Keratinocyte (primary cell): ENCODE measurements around the gene JAZF1. TPM values are rescaled to one million over a fixed set of nuclear protein-coding genes. Genes with fewer than 3 reads are reported as not detected.

Experiments used
- DNase-seq: peaks from one replicate; pipeline ENCODE4 v3.0.0-alpha.2; 2011; ENCODE audit warnings: low read depth, missing footprints, low spot score
- FAIRE-seq: peaks from 2 replicates; lab custom pipeline; 2011; peaks lifted over from hg19 to GRCh38; lab: Jason Lieb, UNC
- H2AFZ ChIP-seq: 2 replicates; pipeline ENCODE4 v1.6.0; 2012; ENCODE audit warnings: low read length, control low read depth, inconsistent platforms; ENCODE audit not compliant: control insufficient read depth
- H3K27ac ChIP-seq: 2 replicates; pipeline ENCODE4 v1.5.1; 2011; ENCODE audit warnings: low read length; ENCODE audit not compliant: control insufficient read depth, insufficient read depth
- H3K27me3 ChIP-seq: 3 replicates; pipeline ENCODE4 v1.6.0; 2011; ENCODE audit warnings: low read length; ENCODE audit not compliant: control insufficient read depth, insufficient read depth; ENCODE audit errors: extremely low read depth
- H3K36me3 ChIP-seq, 2 experiments: 2 replicates in 1 of 2; 3 replicates in 1 of 2; pipeline ENCODE4 v1.5.1; 2011; ENCODE audit warnings: low read length in 2 of 2, mild to moderate bottlenecking in 1 of 2; ENCODE audit not compliant: control insufficient read depth in 2 of 2, insufficient read depth in 2 of 2; ENCODE audit errors: extremely low read depth in 1 of 2
- H3K4me1 ChIP-seq: 3 replicates; pipeline ENCODE4 v1.5.1; 2011; ENCODE audit warnings: low read length; ENCODE audit not compliant: control insufficient read depth, insufficient read depth; ENCODE audit errors: extremely low read depth
- H3K4me2 ChIP-seq: 3 replicates; pipeline ENCODE4 v1.6.0; 2011; ENCODE audit warnings: low read depth, low read length; ENCODE audit not compliant: control insufficient read depth, insufficient read depth; ENCODE audit errors: extremely low read depth
- H3K4me3 ChIP-seq, 3 experiments: fragments of 200-600 bp in 1 of 3; sonication (generic) in 1 of 3; 2 replicates in 2 of 3; 3 replicates in 1 of 3; pipeline ENCODE4 v1.5.1; 2011 to 2016; ENCODE audit warnings: low read length in 3 of 3, mild to moderate bottlenecking in 3 of 3, control low read depth in 2 of 3, inconsistent platforms in 1 of 3, low read depth in 1 of 3, mixed read lengths in 1 of 3, mixed run types in 1 of 3, moderate library complexity in 1 of 3; ENCODE audit not compliant: control insufficient read depth in 2 of 3, insufficient read depth in 2 of 3; ENCODE audit errors: extremely low read depth in 1 of 3
- H3K79me2 ChIP-seq: 2 replicates; pipeline ENCODE4 v1.6.0; 2012; ENCODE audit warnings: low read length; ENCODE audit not compliant: control insufficient read depth, insufficient read depth
- H3K9ac ChIP-seq: 3 replicates; pipeline ENCODE4 v1.6.0; 2011; ENCODE audit warnings: low read length; ENCODE audit not compliant: control insufficient read depth, insufficient read depth; ENCODE audit errors: extremely low read depth
- H3K9me1 ChIP-seq: 3 replicates; pipeline ENCODE4 v1.6.0; 2011; ENCODE audit warnings: low read length; ENCODE audit not compliant: control insufficient read depth, insufficient read depth; ENCODE audit errors: extremely low read depth
- H3K9me3 ChIP-seq: 2 replicates; pipeline ENCODE4 v1.5.1; 2012; ENCODE audit warnings: low read depth, low read length; ENCODE audit not compliant: control insufficient read depth
- H4K20me1 ChIP-seq: 3 replicates; pipeline ENCODE4 v1.6.0; 2011; ENCODE audit warnings: low read length; ENCODE audit not compliant: control insufficient read depth, insufficient read depth; ENCODE audit errors: extremely low read depth
- CTCF ChIP-seq, 3 experiments: IDR thresholded peaks in 1 of 3; conservative IDR thresholded peaks in 1 of 3; optimal IDR thresholded peaks in 1 of 3; 2 replicates in 2 of 3; 3 replicates in 1 of 3; pipeline versions ENCODE3 to v1.5.1; 2011; ENCODE audit warnings: low read length in 3 of 3, mild to moderate bottlenecking in 3 of 3, moderate library complexity in 2 of 3, control low read depth in 1 of 3, inconsistent platforms in 1 of 3; ENCODE audit not compliant: insufficient read depth in 2 of 3; ENCODE audit errors: extremely low read depth in 1 of 3
- EZH2 ChIP-seq: IDR thresholded peaks from one replicate; pipeline ENCODE4 v1.6.1; 2012; ENCODE audit warnings: inconsistent platforms, mild to moderate bottlenecking, low read length, moderate library complexity
- dilution Hi-C: fragments of 300-500 bp; cut with MboI; formaldehyde crosslinking; loops from one replicate; pipeline ENCODE4 v1.7.0; 2020; ENCODE audit warnings: low sequenced_read_pairs; ENCODE audit not compliant: extremely low pct_ligation_motif_present
- polyA plus RNA-seq, 5 experiments: library from polyadenylated mRNA; depleted of rRNA in 3 of 5; stranded (reverse) in 3 of 5; stranded (forward) in 1 of 5; unstranded in 1 of 5; fragments of >200 nt; gene quantifications; 1 replicate in 1 of 5; 2 replicates in 3 of 5; 3 replicates in 1 of 5; pipeline versions ENCODE4 v1.2.1 to v1.2.3, GENCODE V29; 2011 to 2012; ENCODE audit warnings: missing spikeins in 2 of 5, low read depth in 1 of 5, low replicate concordance in 1 of 5

Gene JAZF1
- polyA plus RNA-seq, 1 donor (not counting 4 experiments of a cell fraction or from before 2014, with no cell fraction given): 2.5 TPM

GRCh38 chr7:27825891-27826290 is 354.7 kb downstream of the JAZF1 start:
- no peaks in the 10 kb centered on the region for H3K9me1 ChIP-seq
- H2AFZ ChIP-seq: no peak overlapping the region
- H3K9ac ChIP-seq: no peak overlapping the region
- no peak for TF ChIP-seq EZH2
- no peak for TF ChIP-seq CTCF (optimal IDR thresholded peaks at IDR 0.05 in 1 of 3, IDR thresholded peaks at IDR 0.05 in 1 of 3, conservative IDR thresholded peaks at IDR 0.05 in 1 of 3; ENCODE audit: extremely low read depth in 1 of 3, insufficient read depth in 2 of 3, low read length in 3 of 3)
- FAIRE-seq: no peak
- peaks cover 0 to 2% of the 10 kb centered on the region in 2 experiments for H3K36me3 ChIP-seq
- no peak for DNase-seq
- no peak overlapping the region for H3K27ac ChIP-seq
- H3K4me3 ChIP-seq: no peak overlapping the region
- H3K4me2 ChIP-seq: no peak overlapping the region
- H3K79me2 ChIP-seq: no peaks in the 10 kb centered on the region
- H4K20me1 ChIP-seq: no peaks in the 10 kb centered on the region
- H3K27me3 ChIP-seq: no peaks in the 10 kb centered on the region
- no peaks in the 10 kb centered on the region for H3K9me3 ChIP-seq
- no peaks in the 10 kb centered on the region for H3K4me1 ChIP-seq
- dilution Hi-C loops: no loop called here

GRCh38 chr7:27822245-27822644 is 358.4 kb downstream of the JAZF1 start:
- Histone ChIP-seq H3K27me3 (no peaks in the 10 kb centered on the region), H3K4me3 (no peak overlapping the region), H4K20me1 (no peaks in the 10 kb centered on the region), H3K27ac (no peak overlapping the region), H3K79me2 (no peaks in the 10 kb centered on the region), H2AFZ (no peak overlapping the region), H3K4me2 (no peak overlapping the region), H3K36me3 (peaks cover 0 to 2% of the 10 kb centered on the region in 2 experiments), H3K4me1 (no peaks in the 10 kb centered on the region), H3K9ac (no peak overlapping the region), H3K9me1 (no peaks in the 10 kb centered on the region), H3K9me3 (no peaks in the 10 kb centered on the region)
- dilution Hi-C loops: no loop called here
- no peak for TF ChIP-seq CTCF (optimal IDR thresholded peaks at IDR 0.05 in 1 of 3, IDR thresholded peaks at IDR 0.05 in 1 of 3, conservative IDR thresholded peaks at IDR 0.05 in 1 of 3; ENCODE audit: extremely low read depth in 1 of 3, insufficient read depth in 2 of 3, low read length in 3 of 3)
- TF ChIP-seq EZH2: no peak
- DNase-seq: no peak
- no peak for FAIRE-seq
